Trophoblast cell (in vitro differentiated cells and primary cell): Measurements from ENCODE around the gene FGF1.

Experiments
- DNase-seq, 2 donors: peaks; one replicate each; pipeline ENCODE4 v3.0.0-alpha.2; 2016
- H2AFZ ChIP-seq: 2 replicates; pipeline ENCODE4 v1.6.1; 2013; ENCODE audit warnings: low read length, moderate library complexity, mild to moderate bottlenecking; ENCODE audit not compliant: insufficient read depth, poor library complexity
- H2AK5ac ChIP-seq: 2 replicates; pipeline ENCODE4 v1.6.1; 2013; ENCODE audit warnings: mild to moderate bottlenecking, low read length
- H2BK120ac ChIP-seq: 2 replicates; pipeline ENCODE4 v1.6.1; 2013; ENCODE audit warnings: low read length, mild to moderate bottlenecking, moderate library complexity; ENCODE audit not compliant: insufficient read depth, poor library complexity
- H2BK12ac ChIP-seq: 2 replicates; pipeline ENCODE4 v1.6.1; 2013; ENCODE audit warnings: mild to moderate bottlenecking, low read length, moderate library complexity
- H2BK5ac ChIP-seq: 2 replicates; pipeline ENCODE4 v1.6.1; 2013; ENCODE audit warnings: low read length, low read depth, moderate library complexity, mild to moderate bottlenecking; ENCODE audit not compliant: poor library complexity
- H3K14ac ChIP-seq: 2 replicates; pipeline ENCODE4 v1.6.1; 2013; ENCODE audit warnings: mild to moderate bottlenecking, low read length
- H3K18ac ChIP-seq: 2 replicates; pipeline ENCODE4 v1.6.1; 2013; ENCODE audit warnings: mild to moderate bottlenecking, low read length
- H3K23ac ChIP-seq: 2 replicates; pipeline ENCODE4 v1.6.1; 2013; ENCODE audit warnings: low read length
- H3K27ac ChIP-seq: 2 replicates; pipeline ENCODE4 v1.5.1; 2013; ENCODE audit warnings: low read depth, mild to moderate bottlenecking, inconsistent platforms, low read length, moderate library complexity
- H3K27me3 ChIP-seq: 2 replicates; pipeline ENCODE4 v1.6.1; 2013; ENCODE audit warnings: inconsistent platforms, mild to moderate bottlenecking, low read length, moderate library complexity; ENCODE audit not compliant: insufficient read depth
- H3K36me3 ChIP-seq, 2 experiments: 1 replicate in 1 of 2; 2 replicates in 1 of 2; pipeline ENCODE4 v1.6.1; 2013; ENCODE audit warnings: low read length in 2 of 2, mild to moderate bottlenecking in 2 of 2, moderate library complexity in 1 of 2; ENCODE audit not compliant: insufficient read depth in 2 of 2, control insufficient read depth in 1 of 2
- H3K4ac ChIP-seq: 2 replicates; pipeline ENCODE4 v1.6.1; 2013; ENCODE audit warnings: low read depth, mild to moderate bottlenecking, low read length, moderate library complexity
- H3K4me1 ChIP-seq, 2 experiments: 1 replicate in 1 of 2; 2 replicates in 1 of 2; pipeline ENCODE4 v1.6.1; 2013; ENCODE audit warnings: low read length in 2 of 2, mild to moderate bottlenecking in 2 of 2, moderate library complexity in 1 of 2; ENCODE audit not compliant: insufficient read depth in 2 of 2, control insufficient read depth in 1 of 2
- H3K4me2 ChIP-seq: 2 replicates; pipeline ENCODE4 v1.6.1; 2013; ENCODE audit warnings: inconsistent platforms, mild to moderate bottlenecking, low read length, moderate library complexity
- H3K4me3 ChIP-seq: 2 replicates; pipeline ENCODE4 v1.5.1; 2013; ENCODE audit warnings: mild to moderate bottlenecking, low read depth, low read length, inconsistent platforms
- H3K79me1 ChIP-seq: one replicate; pipeline ENCODE4 v1.6.1; 2013; ENCODE audit warnings: low read length
- H3K79me2 ChIP-seq: 2 replicates; pipeline ENCODE4 v1.6.1; 2013; ENCODE audit warnings: low read length, mild to moderate bottlenecking; ENCODE audit not compliant: control insufficient read depth, insufficient read depth, poor library complexity
- H3K9ac ChIP-seq: 2 replicates; pipeline ENCODE4 v1.6.1; 2013; ENCODE audit warnings: mild to moderate bottlenecking, low read length
- H3K9me3 ChIP-seq: 2 replicates; pipeline ENCODE4 v1.6.1; 2013; ENCODE audit warnings: low read depth, mild to moderate bottlenecking, control low read depth, inconsistent platforms, low read length; ENCODE audit not compliant: insufficient read depth
- H4K12ac ChIP-seq: 2 replicates; pipeline ENCODE4 v1.6.1; 2013; ENCODE audit warnings: low read depth, mild to moderate bottlenecking, low read length, moderate library complexity
- H4K8ac ChIP-seq: 2 replicates; pipeline ENCODE4 v1.6.1; 2013; ENCODE audit warnings: low read depth, mild to moderate bottlenecking, low read length, moderate library complexity
- H4K91ac ChIP-seq: one replicate; pipeline ENCODE4 v1.6.1; 2013; ENCODE audit warnings: low read depth, mild to moderate bottlenecking, low read length, moderate library complexity
- WGBS: extraction: QIAGEN DNeasy Blood & Tissue Kit; methylation state at CpG from one replicate; pipeline ENCODE4 v1.1.7; 2013; ENCODE audit warnings: missing lambda C conversion rate; ENCODE audit not compliant: insufficient read length, insufficient coverage; ENCODE audit errors: extremely low coverage; 5-methylcytosine and 5-hydroxymethylcytosine counted together

FGF1 gene

DNA sequence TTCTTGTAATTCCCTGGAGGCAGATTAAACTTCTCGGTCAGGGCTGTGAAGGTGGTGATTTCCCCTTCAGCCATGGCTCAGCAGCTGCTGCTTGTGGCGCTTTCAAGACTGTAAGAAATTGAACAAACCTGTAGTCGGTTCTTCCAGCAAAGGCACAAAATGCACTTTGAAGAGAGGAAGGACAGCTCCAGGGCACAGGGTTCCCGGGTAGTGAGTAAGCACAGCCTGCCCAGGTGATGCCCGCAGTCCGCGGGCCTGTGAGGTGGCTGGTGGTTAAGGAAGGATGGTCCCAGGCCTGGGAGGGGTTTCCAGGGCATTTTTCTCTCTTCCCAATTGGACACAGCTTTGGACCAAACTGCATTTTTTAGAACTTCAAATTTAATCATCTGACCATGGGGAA lies 71.8 kb downstream of the FGF1 start:
- no peak overlapping the region for H3K14ac ChIP-seq
- no peak overlapping the region for H3K23ac ChIP-seq
- H2AK5ac ChIP-seq: no peak overlapping the region
- H3K9ac ChIP-seq: no peak overlapping the region
- no peaks in the 10 kb centered on the region for H3K79me2 ChIP-seq
- peaks cover 0 to 2% of the 10 kb centered on the region in 2 experiments for H3K4me1 ChIP-seq
- H3K9me3 ChIP-seq: no peaks in the 10 kb centered on the region
- no peaks in the 10 kb centered on the region for H3K79me1 ChIP-seq
- H2AFZ ChIP-seq: no peak overlapping the region
- H2BK120ac ChIP-seq: no peak overlapping the region
- no peaks in the 10 kb centered on the region for H3K27me3 ChIP-seq
- DNase-seq: peak; percentile 61 to 80
- no peak overlapping the region for H3K4ac ChIP-seq
- H3K18ac ChIP-seq: no peak overlapping the region
- H2BK5ac ChIP-seq: no peak overlapping the region
- H3K4me2 ChIP-seq: no peak overlapping the region
- H2BK12ac ChIP-seq: no peak overlapping the region
- no CpG with 5 or more reads among the region's 7 CpGs for WGBS
- no peak overlapping the region for H3K27ac ChIP-seq
- no peak overlapping the region for H3K4me3 ChIP-seq
- no peak overlapping the region for H4K12ac ChIP-seq
- H4K8ac ChIP-seq: no peak overlapping the region
- no peak overlapping the region for H4K91ac ChIP-seq
- no peaks in the 10 kb centered on the region for H3K36me3 ChIP-seq

DNA sequence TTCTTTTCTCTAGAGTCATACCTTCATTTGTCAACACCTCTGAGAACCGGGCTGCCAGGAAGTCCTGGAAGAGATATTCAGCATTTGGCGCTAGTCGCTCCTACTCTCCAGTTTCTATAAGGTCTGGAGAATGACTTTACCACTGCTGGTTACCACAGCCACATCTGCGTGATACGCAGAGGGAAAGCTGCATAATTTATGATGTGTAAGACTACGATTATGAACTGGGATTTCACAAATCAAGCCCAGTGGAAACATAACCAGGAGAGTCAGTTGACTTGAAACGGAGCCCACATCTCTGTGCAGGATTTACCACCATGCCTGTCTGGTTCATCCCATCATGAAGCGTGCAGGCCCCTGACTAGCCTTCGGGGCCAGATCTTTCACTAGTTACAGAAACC lies 72.6 kb downstream of the FGF1 start:
- Histone ChIP-seq H3K4me1 (peaks cover 0 to 2% of the 10 kb centered on the region in 2 experiments), H3K9me3 (no peaks in the 10 kb centered on the region), H3K79me1 (no peaks in the 10 kb centered on the region), H3K27ac (no peak overlapping the region), H3K27me3 (no peaks in the 10 kb centered on the region), H3K18ac (no peak overlapping the region), H2BK5ac (no peak overlapping the region), H2BK12ac (no peak overlapping the region), H2BK120ac (no peak overlapping the region), H3K4me2 (no peak overlapping the region), H4K12ac (no peak overlapping the region), H3K36me3 (no peaks in the 10 kb centered on the region), H4K91ac (no peak overlapping the region), H3K79me2 (no peaks in the 10 kb centered on the region), H3K4me3 (no peak overlapping the region), H3K14ac (no peak overlapping the region), H3K23ac (no peak overlapping the region), H4K8ac (no peak overlapping the region), H3K9ac (no peak overlapping the region), H2AK5ac (no peak overlapping the region), H3K4ac (no peak overlapping the region), H2AFZ (no peak overlapping the region)
- no CpG with 5 or more reads among the region's 9 CpGs for WGBS
- DNase-seq: peak; percentile 44 to 71

DNA sequence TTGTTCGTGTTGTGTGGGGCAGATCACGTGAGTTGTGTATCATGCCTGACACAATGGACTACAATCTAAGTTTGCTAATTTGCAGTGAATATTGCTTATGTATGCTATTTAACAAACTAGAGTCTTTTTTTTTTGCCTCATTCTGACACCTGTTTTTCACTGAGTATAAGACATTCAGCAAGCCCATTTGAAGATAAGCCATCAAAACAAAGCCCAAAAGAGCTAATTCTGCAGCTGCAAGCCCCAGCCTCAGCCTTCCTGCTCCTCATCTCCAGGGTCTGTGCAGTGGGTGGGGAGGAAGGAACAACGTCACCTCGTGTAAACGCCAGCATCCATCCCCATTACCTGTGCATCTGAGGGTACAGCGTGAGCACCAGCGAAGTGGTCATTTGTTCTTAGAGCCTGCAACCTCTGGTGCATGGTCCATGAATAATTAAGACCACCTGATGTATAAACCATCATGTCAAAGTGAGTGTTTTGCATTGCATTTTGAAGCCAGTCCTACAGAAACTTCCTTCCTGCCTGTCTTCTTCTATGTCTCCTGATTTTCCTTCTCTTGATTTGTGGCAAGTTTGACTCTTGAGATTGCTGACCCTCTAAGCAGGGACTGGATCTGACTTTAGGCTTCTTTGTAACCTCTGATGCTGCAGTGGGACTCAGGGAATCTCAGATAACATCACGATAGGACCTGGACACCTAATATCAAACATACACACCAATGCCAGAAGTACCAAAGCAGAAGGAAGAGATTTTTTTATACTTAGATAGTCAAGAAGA lies 73.2 kb downstream of the FGF1 start:
- Histone ChIP-seq H3K4me1 (no peaks in the 10 kb centered on the region), H4K8ac (no peak overlapping the region), H3K79me2 (no peaks in the 10 kb centered on the region), H2AK5ac (no peak overlapping the region), H3K9me3 (no peaks in the 10 kb centered on the region), H2BK12ac (no peak overlapping the region), H3K4ac (no peak overlapping the region), H2BK120ac (no peak overlapping the region), H3K79me1 (no peaks in the 10 kb centered on the region), H3K27me3 (no peaks in the 10 kb centered on the region), H3K36me3 (no peaks in the 10 kb centered on the region), H4K12ac (no peak overlapping the region), H3K23ac (no peak overlapping the region), H4K91ac (no peak overlapping the region), H2BK5ac (no peak overlapping the region), H2AFZ (no peak overlapping the region), H3K4me3 (no peak overlapping the region), H3K4me2 (no peak overlapping the region), H3K18ac (no peak overlapping the region), H3K27ac (no peak overlapping the region), H3K14ac (no peak overlapping the region), H3K9ac (no peak overlapping the region)
- DNase-seq: no peak
- WGBS: no CpG with 5 or more reads among the region's 8 CpGs

DNA sequence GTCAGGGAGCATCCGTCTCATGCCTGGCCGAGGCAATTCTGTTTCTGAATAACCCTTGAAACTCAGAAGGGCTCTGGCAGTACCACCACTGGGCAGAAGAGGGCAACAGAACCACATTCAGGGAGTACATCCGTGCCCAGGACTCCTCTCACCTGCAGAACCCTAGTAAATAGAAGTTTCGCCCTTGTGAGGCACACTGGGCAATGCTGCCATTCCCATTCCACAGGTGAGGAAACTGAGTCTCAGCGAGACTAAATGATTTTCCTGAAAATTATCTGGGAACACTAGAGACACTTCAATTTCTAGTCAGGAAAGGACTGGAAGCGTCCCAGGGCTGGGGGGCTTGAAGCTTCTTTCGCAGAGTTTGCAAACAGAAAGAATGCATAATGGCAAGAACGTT lies 74.7 kb downstream of the FGF1 start:
- peak; percentile 53 to 78 for DNase-seq
- no peak overlapping the region for H2BK12ac ChIP-seq
- no peak overlapping the region for H3K4me2 ChIP-seq
- H3K18ac ChIP-seq: no peak overlapping the region
- no peak overlapping the region for H4K8ac ChIP-seq
- no peaks in the 10 kb centered on the region for H3K79me1 ChIP-seq
- H3K27ac ChIP-seq: no peak overlapping the region
- no peak overlapping the region for H3K4me3 ChIP-seq
- no peak overlapping the region for H2AFZ ChIP-seq
- no peak overlapping the region for H3K14ac ChIP-seq
- no peaks in the 10 kb centered on the region for H3K4me1 ChIP-seq
- no CpG with 5 or more reads among the region's 8 CpGs for WGBS
- H3K9ac ChIP-seq: no peak overlapping the region
- no peak overlapping the region for H4K12ac ChIP-seq
- no peaks in the 10 kb centered on the region for H3K36me3 ChIP-seq
- no peaks in the 10 kb centered on the region for H3K79me2 ChIP-seq
- no peaks in the 10 kb centered on the region for H3K9me3 ChIP-seq
- no peak overlapping the region for H3K23ac ChIP-seq
- no peak overlapping the region for H2BK120ac ChIP-seq
- no peak overlapping the region for H2BK5ac ChIP-seq
- H4K91ac ChIP-seq: no peak overlapping the region
- no peak overlapping the region for H3K4ac ChIP-seq
- H2AK5ac ChIP-seq: no peak overlapping the region
- no peaks in the 10 kb centered on the region for H3K27me3 ChIP-seq
